C4-2B (cell line): Measurements from ENCODE around the gene ADGRV1.

Source experiments
- H3K27ac ChIP-seq: fragments of 450-650 bp; 2 replicates; pipeline ENCODE4 v1.5.1; 2017
- ZFX ChIP-seq: fragments of 450-650 bp; IDR thresholded peaks from 2 replicates; pipeline ENCODE4 v1.6.1; 2017
- TF ChIP-seq, protein P1 (sequence below): fragments of 450-650 bp; conservative IDR thresholded peaks from 2 replicates; pipeline ENCODE4 v1.5.1; 2017; ENCODE audit warnings: mild to moderate bottlenecking

ADGRV1 gene

DNA sequence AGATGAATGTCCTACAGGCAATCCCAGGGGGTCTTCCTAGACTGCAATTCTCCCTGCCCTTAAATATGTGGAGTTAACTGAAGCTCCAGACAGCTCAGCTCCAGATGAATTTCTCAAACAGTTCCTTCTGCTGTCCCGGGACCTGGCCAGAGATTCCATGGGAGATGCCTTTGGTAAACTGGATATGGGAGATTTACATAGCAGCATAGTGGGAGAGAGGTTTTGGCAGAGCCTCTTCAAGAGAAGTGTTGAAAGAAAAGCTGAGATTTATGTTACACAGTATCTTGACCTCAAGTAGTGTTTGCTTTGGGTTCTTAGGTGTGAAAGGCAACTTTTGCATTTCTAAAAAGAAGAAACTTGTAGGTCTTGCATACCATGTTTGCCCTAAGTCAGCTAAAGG, 459.6 kb downstream of the ADGRV1 start:
- no peak overlapping the region for H3K27ac ChIP-seq
- TF ChIP-seq ZFX, result no peak
- TF ChIP-seq, protein P1, sequence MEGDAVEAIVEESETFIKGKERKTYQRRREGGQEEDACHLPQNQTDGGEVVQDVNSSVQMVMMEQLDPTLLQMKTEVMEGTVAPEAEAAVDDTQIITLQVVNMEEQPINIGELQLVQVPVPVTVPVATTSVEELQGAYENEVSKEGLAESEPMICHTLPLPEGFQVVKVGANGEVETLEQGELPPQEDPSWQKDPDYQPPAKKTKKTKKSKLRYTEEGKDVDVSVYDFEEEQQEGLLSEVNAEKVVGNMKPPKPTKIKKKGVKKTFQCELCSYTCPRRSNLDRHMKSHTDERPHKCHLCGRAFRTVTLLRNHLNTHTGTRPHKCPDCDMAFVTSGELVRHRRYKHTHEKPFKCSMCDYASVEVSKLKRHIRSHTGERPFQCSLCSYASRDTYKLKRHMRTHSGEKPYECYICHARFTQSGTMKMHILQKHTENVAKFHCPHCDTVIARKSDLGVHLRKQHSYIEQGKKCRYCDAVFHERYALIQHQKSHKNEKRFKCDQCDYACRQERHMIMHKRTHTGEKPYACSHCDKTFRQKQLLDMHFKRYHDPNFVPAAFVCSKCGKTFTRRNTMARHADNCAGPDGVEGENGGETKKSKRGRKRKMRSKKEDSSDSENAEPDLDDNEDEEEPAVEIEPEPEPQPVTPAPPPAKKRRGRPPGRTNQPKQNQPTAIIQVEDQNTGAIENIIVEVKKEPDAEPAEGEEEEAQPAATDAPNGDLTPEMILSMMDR, result no peak

GRCh38 chr5:91018712-91019371, 460.2 kb downstream of the ADGRV1 start:
- H3K27ac ChIP-seq, result no peak overlapping the region
- TF ChIP-seq, protein P1, result no peak
- TF ChIP-seq ZFX, result no peak

GRCh38 chr5:91020065-91020800, 461.6 kb downstream of the ADGRV1 start:
- TF ChIP-seq ZFX, result no peak
- TF ChIP-seq, protein P1, result no peak

GRCh38 chr5:91022518-91022917, 463.9 kb downstream of the ADGRV1 start:
- H3K27ac ChIP-seq, result no peak overlapping the region
- TF ChIP-seq ZFX, result no peak
- TF ChIP-seq, protein P1, result no peak

More at GRCh38 chr5:91020065-91020800, 461.6 kb downstream of the ADGRV1 start:
- no peak overlapping the region for H3K27ac ChIP-seq

- no peak overlapping the region for H3K27ac ChIP-seq
- no peak for TF ChIP-seq ZFX
- TF ChIP-seq, protein P1, result no peak
These were observed 465.6 kb downstream of the ADGRV1 start for GRCh38 chr5:91024206-91024605.

- no peak overlapping the region for H3K27ac ChIP-seq
- TF ChIP-seq, protein P1, result no peak
- no peak for TF ChIP-seq ZFX
These were observed 466.1 kb downstream of the ADGRV1 start for GRCh38 chr5:91024727-91025126.

DNA sequence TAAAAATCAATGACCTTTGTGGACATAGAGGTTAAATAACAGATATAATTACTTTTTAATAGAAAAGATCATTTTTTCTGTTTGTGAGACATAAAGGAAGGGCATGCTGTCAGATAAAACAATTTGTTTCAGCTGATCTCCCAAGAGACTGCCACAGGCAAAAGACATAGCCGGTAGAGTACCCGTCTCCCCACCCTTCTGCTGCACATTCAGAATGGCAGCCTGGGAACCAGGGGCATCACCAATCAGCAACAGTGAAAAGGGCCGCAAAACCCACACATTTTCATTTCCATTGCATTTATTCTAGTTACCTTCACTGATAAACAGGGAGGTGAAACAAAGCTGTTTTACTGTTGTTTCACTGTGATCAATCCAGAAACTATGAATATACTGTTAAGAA, 466.9 kb downstream of the ADGRV1 start:
- no peak overlapping the region for H3K27ac ChIP-seq
- TF ChIP-seq, protein P1, result no peak
- no peak for TF ChIP-seq ZFX
